Measurements from ENCODE around the gene OSM. TPM values are rescaled to one million over a fixed set of nuclear protein-coding genes. Genes with fewer than 3 reads are reported as not detected.

Gene OSM
- total and polyA plus RNA-seq, 2 donors (not counting 3 experiments of a cell fraction or from before 2014, with no cell fraction given): not detected

DNA sequence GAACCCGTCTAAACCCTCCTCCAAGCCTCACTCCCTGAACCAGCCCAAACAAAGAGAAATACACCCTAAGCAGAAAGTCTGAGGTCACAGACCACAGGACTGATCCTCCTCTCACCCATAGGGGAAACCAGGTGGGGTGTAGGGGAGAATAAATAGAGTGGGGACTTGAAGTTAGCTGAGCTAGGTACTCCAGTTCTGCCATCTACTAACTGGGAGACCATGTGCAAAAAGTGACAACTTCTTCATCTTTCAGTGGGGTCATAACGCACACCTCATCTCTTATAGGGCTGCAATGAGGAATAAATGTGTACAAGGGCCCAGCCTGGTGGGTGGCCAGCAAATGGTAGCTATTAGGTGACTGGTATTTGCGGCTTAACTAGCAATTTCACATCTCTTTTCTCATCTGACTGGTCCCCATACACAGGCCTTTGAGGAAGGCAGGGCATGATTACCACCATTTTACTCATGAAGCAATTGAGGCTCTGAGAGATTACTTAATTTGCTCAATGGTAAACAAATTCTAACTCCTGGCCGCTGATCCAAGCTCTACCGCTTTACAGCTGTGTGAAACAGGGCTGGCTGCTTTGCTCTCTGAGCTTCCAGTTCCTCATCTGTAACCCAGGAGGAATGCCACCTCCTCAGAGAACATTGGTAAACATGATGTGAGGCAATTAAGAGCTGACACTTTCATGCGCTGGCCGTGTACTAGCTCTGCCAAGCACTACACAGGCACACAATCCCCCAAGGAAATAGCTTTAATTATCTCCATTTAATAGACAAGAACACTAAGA lies 43.5 kb upstream of the OSM start:
- Histone ChIP-seq H3K79me2 (ENCODE audit: control insufficient read depth, insufficient read depth, low read length) (no peaks in the 10 kb centered on the region), H2AFZ (ENCODE audit: low read depth, low read length) (no peak overlapping the region), H3K27me3 (ENCODE audit: control insufficient read depth in 2 of 2, insufficient read depth in 2 of 2, low read length in 2 of 2) (no peaks in the 10 kb centered on the region), H3K4me1 (ENCODE audit: control insufficient read depth, extremely low read depth, insufficient read depth, low read length) (peaks cover 14% of the 10 kb centered on the region), H3K9ac (replicated peaks; ENCODE audit: extremely low read depth, insufficient read depth, low read length) (no peak overlapping the region), H3K9me1 (replicated peaks; ENCODE audit: control insufficient read depth, extremely low read depth, insufficient read depth, low read length) (no peaks in the 10 kb centered on the region), H3K9me3 (replicated peaks; ENCODE audit: control insufficient read depth, insufficient read depth, low read length) (no peaks in the 10 kb centered on the region), H3K4me3 (replicated peaks in 1 of 3; ENCODE audit: insufficient read depth in 1 of 3, low read depth in 1 of 3, low read length in 3 of 3) (no peak overlapping the region), H4K20me1 (replicated peaks; ENCODE audit: control insufficient read depth, extremely low read depth, insufficient read depth, low read length) (no peaks in the 10 kb centered on the region), H3K4me2 (ENCODE audit: insufficient read depth, low read length) (no peak overlapping the region), H3K27ac (ENCODE audit: insufficient read depth, low read depth, low read length) (no peak overlapping the region), H3K36me3 (ENCODE audit: control insufficient read depth in 2 of 2, extremely low read depth in 1 of 2, insufficient read depth in 2 of 2, low read length in 2 of 2) (no peaks in the 10 kb centered on the region)
- FAIRE-seq: no peak
- BruUV-seq (replicated peaks): no TSS peak
- ChIA-PET CTCF (interaction anchor here (0.6 to 2.2 kb wide), 4 partner anchors 9 to 121 kb away, joined by 3 to 12 read pairs (median 3); partner anchors contain the start of gene CASTOR1), POLR2A (interaction anchor here (0.9 kb wide), 1 partner anchor 796 kb away, joined by 3 read pairs; no protein-coding TSS in a partner anchor)
- TF ChIP-seq POLR2AphosphoS5 (IDR thresholded peaks at IDR 0.05; ENCODE audit: insufficient read depth, low read depth, low read length) (no peak), GATA2 (IDR thresholded peaks at IDR 0.05; ENCODE audit: insufficient read depth, insufficient read length, low read depth, low read length) (no peak), MYC (IDR thresholded peaks at IDR 0.05; ENCODE audit: low read depth, low read length) (no peak), EZH2 (IDR thresholded peaks at IDR 0.05; ENCODE audit: borderline replicate concordance, low read depth, low read length, severe bottlenecking) (no peak), FOS (IDR thresholded peaks at IDR 0.05; ENCODE audit: borderline replicate concordance, insufficient read depth, low read length) (no peak), JUN (IDR thresholded peaks at IDR 0.05; ENCODE audit: borderline replicate concordance, insufficient read depth, insufficient read length, low read depth) (no peak), POLR2A (IDR thresholded peaks at IDR 0.05; ENCODE audit: low read depth, low read length) (no peak)
- TF ChIP-seq, protein P1, sequence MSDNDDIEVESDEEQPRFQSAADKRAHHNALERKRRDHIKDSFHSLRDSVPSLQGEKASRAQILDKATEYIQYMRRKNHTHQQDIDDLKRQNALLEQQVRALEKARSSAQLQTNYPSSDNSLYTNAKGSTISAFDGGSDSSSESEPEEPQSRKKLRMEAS (IDR thresholded peaks at IDR 0.05; ENCODE audit: insufficient read depth, insufficient read length): no peak
- TF ChIP-seq, protein P2, sequence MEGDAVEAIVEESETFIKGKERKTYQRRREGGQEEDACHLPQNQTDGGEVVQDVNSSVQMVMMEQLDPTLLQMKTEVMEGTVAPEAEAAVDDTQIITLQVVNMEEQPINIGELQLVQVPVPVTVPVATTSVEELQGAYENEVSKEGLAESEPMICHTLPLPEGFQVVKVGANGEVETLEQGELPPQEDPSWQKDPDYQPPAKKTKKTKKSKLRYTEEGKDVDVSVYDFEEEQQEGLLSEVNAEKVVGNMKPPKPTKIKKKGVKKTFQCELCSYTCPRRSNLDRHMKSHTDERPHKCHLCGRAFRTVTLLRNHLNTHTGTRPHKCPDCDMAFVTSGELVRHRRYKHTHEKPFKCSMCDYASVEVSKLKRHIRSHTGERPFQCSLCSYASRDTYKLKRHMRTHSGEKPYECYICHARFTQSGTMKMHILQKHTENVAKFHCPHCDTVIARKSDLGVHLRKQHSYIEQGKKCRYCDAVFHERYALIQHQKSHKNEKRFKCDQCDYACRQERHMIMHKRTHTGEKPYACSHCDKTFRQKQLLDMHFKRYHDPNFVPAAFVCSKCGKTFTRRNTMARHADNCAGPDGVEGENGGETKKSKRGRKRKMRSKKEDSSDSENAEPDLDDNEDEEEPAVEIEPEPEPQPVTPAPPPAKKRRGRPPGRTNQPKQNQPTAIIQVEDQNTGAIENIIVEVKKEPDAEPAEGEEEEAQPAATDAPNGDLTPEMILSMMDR (IDR thresholded peaks at IDR 0.05; ENCODE audit: extremely low read depth in 1 of 2, insufficient read depth in 1 of 2, low read depth in 1 of 2, low read length in 2 of 2): no peak
- intact Hi-C loops (cut with micrococcal nuclease): no loop called here
- dilution Hi-C loops (cut with MboI; ENCODE audit: extremely low pct_ligation_motif_present, low sequenced_read_pairs): no loop called here
- no peak for DNase-seq (ENCODE audit: low read depth, low spot score)

Measured in endothelial cell of umbilical vein (primary cell).